Fibroblast of mammary gland (primary cell): Measurements from ENCODE around the gene ANKRD28.

Experiments
- DNase-seq: peaks from one replicate; pipeline ENCODE4 v3.0.0-alpha.2; 2010; ENCODE audit warnings: low read depth
- H3K4me3 ChIP-seq: 2 replicates; pipeline ENCODE4 v1.5.1; 2011; ENCODE audit warnings: low read depth, mild to moderate bottlenecking, low read length, moderate library complexity; ENCODE audit not compliant: control insufficient read depth
- TF ChIP-seq, protein P1 (sequence below): conservative IDR thresholded peaks from 2 replicates; pipeline ENCODE4 v1.5.1; 2011; ENCODE audit warnings: low read depth, low read length, inconsistent platforms; ENCODE audit not compliant: control insufficient read depth, insufficient read depth

The ANKRD28 gene

DNA sequence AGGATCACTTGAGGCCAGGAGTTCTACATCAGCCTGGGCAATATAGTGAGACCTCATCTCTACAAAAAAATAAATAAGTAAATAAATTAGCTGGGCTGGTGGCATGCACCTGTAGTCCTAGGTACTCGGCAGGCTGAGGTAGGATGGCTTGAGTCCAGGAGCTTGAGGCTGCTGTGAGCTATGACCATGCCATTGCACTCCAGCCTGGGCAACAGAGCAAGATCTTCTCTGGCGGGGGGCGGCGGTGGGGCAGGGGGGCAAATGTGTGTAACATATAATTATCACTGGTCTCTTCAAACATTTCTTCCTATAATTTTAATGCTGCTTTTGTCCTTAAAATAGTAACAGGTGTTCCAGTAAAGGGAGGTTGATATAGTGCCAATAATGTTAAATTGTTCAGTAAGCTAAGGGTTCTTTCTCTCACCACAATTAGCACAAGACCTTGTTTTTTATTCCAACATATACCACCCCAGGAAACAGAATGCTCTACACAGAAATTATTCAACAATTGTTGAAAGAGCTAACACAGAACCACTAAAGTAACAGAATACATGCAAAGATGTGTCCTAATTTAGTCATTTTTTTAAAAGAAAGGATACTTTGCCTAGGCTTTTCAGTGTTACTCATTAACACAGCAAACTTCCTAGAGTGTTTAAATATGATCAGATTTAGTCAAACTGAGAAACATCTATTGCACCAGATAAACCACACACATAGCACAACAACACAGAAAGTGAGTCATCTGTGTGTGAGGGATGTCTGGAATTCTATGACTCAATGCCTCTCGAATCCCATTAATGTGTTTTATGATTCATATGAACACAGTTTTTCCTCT lies 29.1 kb downstream of the ANKRD28 start:
- DNase-seq: peak; percentile 98
- TF ChIP-seq, protein P1, sequence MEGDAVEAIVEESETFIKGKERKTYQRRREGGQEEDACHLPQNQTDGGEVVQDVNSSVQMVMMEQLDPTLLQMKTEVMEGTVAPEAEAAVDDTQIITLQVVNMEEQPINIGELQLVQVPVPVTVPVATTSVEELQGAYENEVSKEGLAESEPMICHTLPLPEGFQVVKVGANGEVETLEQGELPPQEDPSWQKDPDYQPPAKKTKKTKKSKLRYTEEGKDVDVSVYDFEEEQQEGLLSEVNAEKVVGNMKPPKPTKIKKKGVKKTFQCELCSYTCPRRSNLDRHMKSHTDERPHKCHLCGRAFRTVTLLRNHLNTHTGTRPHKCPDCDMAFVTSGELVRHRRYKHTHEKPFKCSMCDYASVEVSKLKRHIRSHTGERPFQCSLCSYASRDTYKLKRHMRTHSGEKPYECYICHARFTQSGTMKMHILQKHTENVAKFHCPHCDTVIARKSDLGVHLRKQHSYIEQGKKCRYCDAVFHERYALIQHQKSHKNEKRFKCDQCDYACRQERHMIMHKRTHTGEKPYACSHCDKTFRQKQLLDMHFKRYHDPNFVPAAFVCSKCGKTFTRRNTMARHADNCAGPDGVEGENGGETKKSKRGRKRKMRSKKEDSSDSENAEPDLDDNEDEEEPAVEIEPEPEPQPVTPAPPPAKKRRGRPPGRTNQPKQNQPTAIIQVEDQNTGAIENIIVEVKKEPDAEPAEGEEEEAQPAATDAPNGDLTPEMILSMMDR: no peak
- no peak overlapping the region for H3K4me3 ChIP-seq

DNA sequence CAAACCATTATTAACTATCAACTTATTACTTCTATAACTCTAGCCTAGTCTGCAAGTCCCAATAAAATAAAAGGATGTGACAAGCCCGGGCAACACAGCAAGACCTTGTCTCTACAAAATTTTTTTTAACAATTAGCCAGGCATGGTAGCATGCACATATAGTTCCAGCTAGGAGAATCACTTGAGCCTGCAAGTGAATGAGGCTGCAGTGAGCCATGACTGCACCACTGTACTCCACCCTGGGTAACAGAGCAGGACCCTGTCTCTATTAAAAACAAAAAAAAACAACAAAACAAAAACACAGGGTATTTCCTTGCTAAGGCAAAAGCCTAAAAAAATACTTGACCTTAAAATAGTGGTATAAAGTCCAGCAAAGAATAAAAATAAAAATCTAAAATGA lies 31.4 kb downstream of the ANKRD28 start:
- no peak for DNase-seq
- TF ChIP-seq, protein P1: no peak
- H3K4me3 ChIP-seq: no peak overlapping the region

DNA sequence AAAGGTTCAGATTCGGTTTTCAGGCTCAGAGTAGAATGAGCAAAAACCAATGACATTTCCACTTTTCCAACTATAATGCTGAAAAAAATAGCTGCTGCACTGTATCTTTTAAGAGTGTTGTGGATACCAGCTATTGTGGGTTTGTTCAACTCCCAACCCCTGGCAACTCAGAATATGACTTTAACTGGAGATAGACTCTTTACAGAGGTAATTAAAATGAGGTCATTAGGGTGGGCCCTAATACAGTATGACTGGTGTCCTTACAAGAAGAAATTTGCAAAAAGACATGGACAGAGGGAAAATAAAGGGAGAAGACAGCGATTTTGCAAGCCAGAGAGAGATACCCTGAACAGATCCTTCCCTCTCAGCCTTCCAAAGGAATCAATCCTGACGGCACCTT lies 39.5 kb downstream of the ANKRD28 start:
- H3K4me3 ChIP-seq: no peak overlapping the region
- TF ChIP-seq, protein P1: no peak
- peak; percentile 27 for DNase-seq

DNA sequence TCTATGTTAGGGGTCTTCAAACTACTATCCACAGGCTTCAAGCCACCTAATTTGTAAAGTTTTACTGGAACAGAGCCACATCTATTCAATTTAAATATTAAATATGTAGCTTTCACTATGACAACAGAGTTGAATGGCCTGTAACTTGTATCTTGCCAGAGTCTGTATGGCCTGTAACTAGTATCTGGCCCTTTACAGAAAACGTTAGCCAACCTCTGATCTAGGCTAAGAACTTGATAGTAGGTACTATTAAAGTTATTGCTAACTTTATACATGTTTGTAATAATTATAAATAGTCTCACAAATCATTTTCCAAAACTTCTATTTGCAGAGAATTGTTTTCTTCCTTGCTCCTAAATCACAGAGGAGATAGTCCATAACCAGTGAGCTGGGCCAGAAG lies 40.0 kb downstream of the ANKRD28 start:
- DNase-seq: no peak
- H3K4me3 ChIP-seq: no peak overlapping the region
- TF ChIP-seq, protein P1: no peak

DNA sequence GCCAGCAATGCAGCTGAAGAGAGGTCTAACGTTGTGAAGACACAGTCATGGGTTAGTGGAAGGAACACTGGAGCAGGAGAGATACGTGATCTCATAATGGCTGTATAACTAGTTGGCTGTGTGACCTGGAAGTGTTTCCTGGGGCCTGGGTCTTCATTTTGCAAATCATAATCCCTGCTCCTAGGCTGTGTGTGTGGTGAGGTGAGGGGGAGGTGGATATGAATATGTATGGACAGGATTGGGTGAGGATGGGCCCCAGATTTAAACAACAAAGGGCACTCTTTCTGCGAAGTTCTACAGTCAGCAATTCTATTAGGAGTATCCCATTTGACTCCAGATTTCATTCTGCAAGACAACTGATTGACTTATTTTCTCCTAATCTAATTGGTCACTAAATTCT lies 41.3 kb downstream of the ANKRD28 start:
- no peak overlapping the region for H3K4me3 ChIP-seq
- no peak for DNase-seq
- TF ChIP-seq, protein P1: no peak

DNA sequence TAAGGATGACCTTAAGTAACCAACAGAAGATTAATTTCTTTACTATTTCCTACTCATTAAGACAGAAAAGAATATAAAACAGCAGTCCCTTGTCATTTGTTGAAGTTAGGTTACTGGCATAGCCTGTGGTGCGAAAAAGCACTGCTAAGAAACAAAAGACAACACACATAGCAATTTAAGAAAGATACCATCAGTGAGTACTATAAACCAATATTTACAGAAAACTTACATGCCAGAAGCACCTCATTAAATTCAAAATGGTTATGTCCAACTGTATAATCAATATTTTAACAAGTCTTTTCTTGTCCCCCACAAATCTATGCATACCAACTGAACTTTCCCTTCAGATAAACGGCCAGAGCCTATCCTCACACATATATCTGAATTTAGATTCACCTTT lies 42.0 kb downstream of the ANKRD28 start:
- DNase-seq: no peak
- TF ChIP-seq, protein P1: no peak
- no peak overlapping the region for H3K4me3 ChIP-seq
